ENCODE data around the gene CGREF1. TPM values are rescaled to one million over a fixed set of nuclear protein-coding genes. Genes with fewer than 3 reads are reported as not detected.

The CGREF1 gene
- total RNA-seq, 1 experiment from 2014 or later: 0.37 TPM

DNA sequence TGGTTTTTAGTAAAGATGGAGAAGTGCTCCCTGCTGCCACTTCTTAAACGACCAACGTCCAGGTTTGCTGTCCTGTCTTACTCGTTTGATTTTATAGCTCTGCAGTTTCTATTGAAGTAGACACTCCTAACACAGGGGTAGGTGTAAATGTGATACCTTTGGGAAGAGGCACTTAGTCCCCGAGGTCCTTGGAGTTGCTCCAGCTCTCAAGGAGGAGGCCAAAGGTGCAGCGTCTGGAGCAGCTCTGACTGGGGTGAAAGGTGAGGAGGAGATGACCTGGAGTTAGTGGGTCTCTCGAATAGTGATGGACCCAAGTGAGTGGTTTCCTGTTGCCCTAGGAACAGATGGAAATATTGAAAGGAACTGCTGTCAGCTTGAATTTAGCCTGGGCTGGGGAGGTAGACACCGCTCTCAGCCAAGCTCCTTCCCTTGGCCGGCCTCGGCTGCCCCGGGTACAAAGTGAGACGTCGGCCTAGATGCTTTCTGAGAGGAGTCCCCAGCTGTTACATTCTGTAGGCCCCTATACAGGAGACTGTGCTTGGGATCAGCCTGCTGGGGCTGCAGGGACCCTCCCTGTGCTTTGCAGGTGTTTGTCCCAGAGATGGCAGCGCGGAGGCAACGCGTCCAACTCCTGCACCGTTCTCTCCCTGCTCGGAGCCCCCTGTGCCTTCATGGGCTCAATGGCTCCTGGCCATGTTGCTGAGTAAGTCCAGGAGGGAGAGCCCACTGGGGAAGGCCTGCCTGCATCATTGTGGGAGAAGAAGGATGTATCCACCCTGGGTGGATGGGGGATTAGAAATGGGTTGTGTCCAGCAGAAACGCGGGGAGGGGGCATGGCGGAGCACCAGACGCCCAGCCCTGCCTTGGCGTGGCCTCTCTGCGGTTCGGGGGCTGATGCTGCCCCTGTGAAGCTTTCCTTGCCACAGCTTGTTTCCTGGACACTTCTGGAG lies 26.9 kb downstream of the CGREF1 start:
- no peaks in the 10 kb centered on the region for H4K20me1 ChIP-seq (ENCODE audit: insufficient read depth)
- no peaks in the 10 kb centered on the region for H3K9me2 ChIP-seq (ENCODE audit: insufficient read depth)
- H3K4me1 ChIP-seq (replicated peaks; ENCODE audit: insufficient read depth): peaks cover 5% of the 10 kb centered on the region; the same call in 1 of the 2 replicates
- no peaks in the 10 kb centered on the region for H3K36me3 ChIP-seq (ENCODE audit: low read depth)
- ChIA-PET CTCF (no interaction called here), POLR2A (ENCODE audit: unreplicated experiment) (no interaction called here)
- intact Hi-C loops (cut with micrococcal nuclease; ENCODE audit: unreplicated experiment): loop anchor here (2.0 kb wide), 1 partner anchor 189 kb away; no protein-coding TSS in a partner anchor
- H2AFZ ChIP-seq: no peak overlapping the region
- no peaks in the 10 kb centered on the region for H3K79me2 ChIP-seq (ENCODE audit: low read depth)
- TF ChIP-seq, protein P1, sequence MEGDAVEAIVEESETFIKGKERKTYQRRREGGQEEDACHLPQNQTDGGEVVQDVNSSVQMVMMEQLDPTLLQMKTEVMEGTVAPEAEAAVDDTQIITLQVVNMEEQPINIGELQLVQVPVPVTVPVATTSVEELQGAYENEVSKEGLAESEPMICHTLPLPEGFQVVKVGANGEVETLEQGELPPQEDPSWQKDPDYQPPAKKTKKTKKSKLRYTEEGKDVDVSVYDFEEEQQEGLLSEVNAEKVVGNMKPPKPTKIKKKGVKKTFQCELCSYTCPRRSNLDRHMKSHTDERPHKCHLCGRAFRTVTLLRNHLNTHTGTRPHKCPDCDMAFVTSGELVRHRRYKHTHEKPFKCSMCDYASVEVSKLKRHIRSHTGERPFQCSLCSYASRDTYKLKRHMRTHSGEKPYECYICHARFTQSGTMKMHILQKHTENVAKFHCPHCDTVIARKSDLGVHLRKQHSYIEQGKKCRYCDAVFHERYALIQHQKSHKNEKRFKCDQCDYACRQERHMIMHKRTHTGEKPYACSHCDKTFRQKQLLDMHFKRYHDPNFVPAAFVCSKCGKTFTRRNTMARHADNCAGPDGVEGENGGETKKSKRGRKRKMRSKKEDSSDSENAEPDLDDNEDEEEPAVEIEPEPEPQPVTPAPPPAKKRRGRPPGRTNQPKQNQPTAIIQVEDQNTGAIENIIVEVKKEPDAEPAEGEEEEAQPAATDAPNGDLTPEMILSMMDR (conservative IDR thresholded peaks at IDR 0.05): no peak
- no peak for TF ChIP-seq EZH2 (IDR thresholded peaks at IDR 0.05; ENCODE audit: low read depth)
- no peaks in the 10 kb centered on the region for H3K27me3 ChIP-seq (ENCODE audit: insufficient read depth, low read depth)
- no peaks in the 10 kb centered on the region for H3K9me3 ChIP-seq (ENCODE audit: insufficient read depth, low read depth)
- H3K4me2 ChIP-seq: no peak overlapping the region
- peaks cover 6% of the 10 kb centered on the region; the same call in 1 of the 2 replicates for H3F3A ChIP-seq (ENCODE audit: insufficient read depth, low read depth)
- no peak overlapping the region for H3K4me3 ChIP-seq
- no peak overlapping the region for H3K27ac ChIP-seq
- BruUV-seq (replicated peaks): no TSS peak
- no peak for DNase-seq

DNA sequence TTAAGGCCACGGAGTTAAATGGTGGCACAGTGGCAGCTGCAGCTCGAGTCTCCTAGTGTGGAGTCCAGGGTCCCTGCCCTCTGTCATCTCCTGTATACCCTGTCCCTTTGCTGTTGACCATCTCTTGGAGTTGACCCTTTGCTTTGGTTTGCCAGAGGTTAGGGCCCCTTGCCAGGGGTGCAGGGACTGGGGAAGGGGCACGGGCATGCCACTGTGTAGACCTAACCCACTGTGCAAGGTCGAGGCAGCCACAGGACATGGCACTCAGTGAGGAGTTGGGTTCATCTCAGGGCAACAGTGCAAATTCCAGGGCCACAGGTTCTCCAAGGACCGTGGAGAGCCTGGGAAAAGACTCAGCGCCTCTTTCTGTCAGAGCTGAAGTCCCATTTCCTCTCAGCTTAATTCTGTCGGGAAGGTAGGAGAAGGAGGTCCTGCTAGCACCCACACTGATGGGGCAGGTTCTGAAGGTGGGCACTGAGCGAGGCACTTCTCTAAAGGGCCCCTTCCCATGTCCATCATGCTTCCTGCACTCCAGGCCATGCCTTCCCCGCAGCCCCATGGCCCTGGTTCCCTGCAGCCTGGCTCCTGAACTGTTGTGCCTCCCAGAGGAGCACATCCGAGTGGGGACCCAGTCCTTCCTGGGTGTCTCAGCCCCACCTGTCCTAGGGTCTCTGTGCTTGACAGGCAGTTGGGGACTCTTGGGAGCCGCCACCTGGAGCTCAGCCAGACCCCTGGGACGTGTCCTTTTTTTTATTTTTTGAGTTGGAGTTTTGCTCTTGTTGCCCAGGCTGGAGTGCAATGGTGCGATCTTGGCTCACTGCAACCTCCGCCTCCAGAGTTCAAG lies 29.6 kb downstream of the CGREF1 start:
- H3K9me3 ChIP-seq (ENCODE audit: insufficient read depth, low read depth): no peaks in the 10 kb centered on the region
- H2AFZ ChIP-seq: no peak overlapping the region
- ChIA-PET CTCF (interaction anchor here (0.5 to 0.7 kb wide), 2 partner anchors 16 to 130 kb away, joined by 3 to 4 read pairs; no protein-coding TSS in a partner anchor), POLR2A (ENCODE audit: unreplicated experiment) (no interaction called here)
- no TSS peak for BruUV-seq (replicated peaks)
- DNase-seq: no peak
- no peaks in the 10 kb centered on the region for H3K79me2 ChIP-seq (ENCODE audit: low read depth)
- no peak overlapping the region for H3K4me2 ChIP-seq
- H3K36me3 ChIP-seq (ENCODE audit: low read depth): no peaks in the 10 kb centered on the region
- H3K9me2 ChIP-seq (ENCODE audit: insufficient read depth): no peaks in the 10 kb centered on the region
- peaks cover 17% of the 10 kb centered on the region for H3K4me1 ChIP-seq (replicated peaks; ENCODE audit: insufficient read depth)
- H3F3A ChIP-seq (ENCODE audit: insufficient read depth, low read depth): peaks cover 13% of the 10 kb centered on the region; the same call in 1 of the 2 replicates
- H3K27ac ChIP-seq: no peak overlapping the region
- no peaks in the 10 kb centered on the region for H4K20me1 ChIP-seq (ENCODE audit: insufficient read depth)
- no peak overlapping the region for H3K4me3 ChIP-seq
- intact Hi-C loops (cut with micrococcal nuclease; ENCODE audit: unreplicated experiment): no loop called here
- no peaks in the 10 kb centered on the region for H3K27me3 ChIP-seq (ENCODE audit: insufficient read depth, low read depth)
- TF ChIP-seq, protein P1 (conservative IDR thresholded peaks at IDR 0.05): no peak
- no peak for TF ChIP-seq EZH2 (IDR thresholded peaks at IDR 0.05; ENCODE audit: low read depth)

DNA sequence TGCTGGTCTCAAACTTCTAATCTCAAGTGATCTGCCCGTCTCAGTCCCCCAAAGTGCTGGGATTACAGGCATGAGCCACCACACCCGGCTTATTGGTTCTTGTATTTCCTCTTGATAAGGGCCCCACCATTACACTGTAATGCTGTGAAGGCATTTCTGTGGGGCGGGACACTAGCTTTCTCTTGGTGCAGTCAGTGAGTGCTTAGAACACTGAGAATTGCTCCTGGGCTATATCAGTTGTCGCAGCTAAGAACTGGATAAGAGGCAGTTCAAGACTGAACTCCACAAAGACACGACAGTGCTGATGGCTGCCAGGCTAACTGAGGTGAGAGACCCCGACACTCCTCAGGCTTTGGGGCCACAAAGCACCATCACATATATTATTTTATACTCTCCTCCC lies 30.3 kb downstream of the CGREF1 start:
- TF ChIP-seq, protein P1 (conservative IDR thresholded peaks at IDR 0.05): no peak
- TF ChIP-seq EZH2 (IDR thresholded peaks at IDR 0.05; ENCODE audit: low read depth): no peak
- intact Hi-C loops (cut with micrococcal nuclease; ENCODE audit: unreplicated experiment): no loop called here
- H3K27ac ChIP-seq: no peak overlapping the region
- H3F3A ChIP-seq (ENCODE audit: insufficient read depth, low read depth): peaks cover 11% of the 10 kb centered on the region; the same call in 1 of the 2 replicates
- no peaks in the 10 kb centered on the region for H3K36me3 ChIP-seq (ENCODE audit: low read depth)
- H3K27me3 ChIP-seq (ENCODE audit: insufficient read depth, low read depth): no peaks in the 10 kb centered on the region
- no TSS peak for BruUV-seq (replicated peaks)
- H2AFZ ChIP-seq: no peak overlapping the region
- no peaks in the 10 kb centered on the region for H4K20me1 ChIP-seq (ENCODE audit: insufficient read depth)
- H3K9me2 ChIP-seq (ENCODE audit: insufficient read depth): no peaks in the 10 kb centered on the region
- no peak overlapping the region for H3K4me3 ChIP-seq
- H3K79me2 ChIP-seq (ENCODE audit: low read depth): no peaks in the 10 kb centered on the region
- ChIA-PET CTCF (interaction anchor here (0.6 to 0.7 kb wide), 2 partner anchors 16 to 196 kb away, joined by 3 to 4 read pairs; no protein-coding TSS in a partner anchor), POLR2A (ENCODE audit: unreplicated experiment) (no interaction called here)
- H3K4me2 ChIP-seq: no peak overlapping the region
- no peaks in the 10 kb centered on the region for H3K9me3 ChIP-seq (ENCODE audit: insufficient read depth, low read depth)
- no peak for DNase-seq
- peaks cover 17% of the 10 kb centered on the region for H3K4me1 ChIP-seq (replicated peaks; ENCODE audit: insufficient read depth)

Data from PC-9 (cell line).